HG03095 (cell line): ENCODE measurements around the gene IGFN1.

Experiments
- ATAC-seq: cut with Tn5 transposase; IDR thresholded peaks from one replicate; pipeline ENCODE4 v1.9.1; 2021; ENCODE audit warnings: moderate library complexity; ENCODE audit not compliant: unreplicated experiment

The IGFN1 gene

GRCh38 chr1:201190624-201191051, at the start of gene IGFN1:
TSS of gene IGFN1 (plus strand) at chr1:201190824. CDS start at chr1:201193294, 2,470 bp downstream.
- no peak for ATAC-seq

GRCh38 chr1:201140941-201141260, 49.7 kb upstream of the IGFN1 start:
- ATAC-seq = no peak

- ATAC-seq = no peak
These were observed 49.2 kb upstream of the IGFN1 start for GRCh38 chr1:201141418-201141817.

- no peak for ATAC-seq
These were observed 48.4 kb upstream of the IGFN1 start for GRCh38 chr1:201142011-201142848.

DNA sequence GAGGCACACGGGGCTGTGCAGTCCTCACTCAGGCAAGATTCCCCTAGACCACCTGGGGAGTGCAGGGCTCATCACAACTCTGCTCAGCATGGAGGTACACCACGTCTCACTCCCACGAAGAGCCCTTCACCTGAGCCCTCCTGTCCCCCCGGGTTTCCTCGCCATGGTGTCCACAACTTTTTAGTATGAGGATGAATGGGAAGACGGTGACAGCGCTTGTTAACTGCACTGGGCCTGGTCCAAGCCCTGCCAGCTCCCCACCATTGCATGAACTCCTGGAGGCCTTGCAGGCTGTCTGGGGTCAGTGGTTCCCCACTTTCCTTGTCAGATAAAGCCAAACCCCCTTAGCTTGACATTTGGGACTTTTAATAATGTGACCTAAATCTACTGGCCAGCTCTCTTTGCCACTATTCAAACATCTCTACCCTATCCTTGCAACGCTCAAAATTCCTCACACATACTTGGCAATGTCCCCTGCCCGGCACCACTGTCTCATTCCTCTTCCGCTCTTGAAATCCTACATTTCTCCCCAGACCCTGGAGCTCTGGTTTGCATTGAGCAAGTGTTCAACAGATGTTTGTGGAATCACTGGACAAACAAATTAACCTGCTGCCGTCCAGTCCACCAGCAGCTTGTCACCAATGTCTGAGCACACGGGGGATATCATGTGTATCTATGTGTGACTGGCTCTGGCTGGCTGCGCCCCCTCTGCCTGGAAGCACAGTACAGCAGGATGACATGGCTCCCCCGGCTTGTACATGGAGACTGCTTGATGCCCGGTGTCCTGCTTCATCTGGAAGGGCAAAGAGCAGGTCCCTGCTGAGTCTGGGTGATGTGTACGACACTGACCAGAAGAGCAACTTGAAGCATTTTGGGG, 47.5 kb upstream of the IGFN1 start:
- no peak for ATAC-seq

GRCh38 chr1:201143726-201144635, 46.6 kb upstream of the IGFN1 start:
- no peak for ATAC-seq

DNA sequence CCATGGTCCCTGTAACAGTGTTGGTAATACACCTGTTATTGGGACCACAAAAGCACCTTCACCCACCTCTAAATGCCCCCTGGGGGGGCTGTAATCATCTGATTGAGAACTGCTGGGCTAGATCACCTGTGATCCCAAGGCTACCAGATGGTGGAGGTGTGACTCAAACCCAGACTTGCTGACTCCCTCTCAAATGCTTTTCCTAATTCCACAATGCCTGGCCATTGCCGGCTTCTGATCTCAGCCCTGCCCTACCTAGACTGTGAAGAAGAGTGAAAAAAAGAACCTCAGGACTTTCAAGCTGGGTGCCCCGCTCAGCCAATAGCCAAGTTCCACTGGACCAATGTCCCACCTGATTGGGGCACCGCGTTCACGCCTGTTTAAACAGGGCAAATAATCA, 45.9 kb upstream of the IGFN1 start:
- no peak for ATAC-seq

- no peak for ATAC-seq
These were observed 45.5 kb upstream of the IGFN1 start for GRCh38 chr1:201145132-201145531.

DNA sequence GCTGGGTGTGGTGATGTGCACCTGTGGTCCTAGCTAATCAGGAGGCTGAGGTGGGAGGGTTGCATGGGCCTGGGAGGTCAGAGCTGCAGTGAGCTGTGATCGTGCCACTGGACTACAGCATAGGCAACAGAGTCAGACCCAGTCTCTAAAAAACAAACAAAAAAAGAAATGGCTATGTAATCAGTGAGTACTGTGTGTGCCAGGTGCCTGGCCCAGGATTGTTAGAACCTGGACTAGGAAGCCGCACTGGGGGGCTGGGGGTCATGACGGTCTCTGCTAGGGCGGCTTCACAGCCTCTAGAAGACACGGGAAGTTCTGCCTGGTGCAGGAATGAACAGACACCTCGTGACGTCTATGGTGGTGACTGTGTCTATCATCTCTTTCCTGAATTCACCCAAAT, 44.8 kb upstream of the IGFN1 start:
- ATAC-seq = no peak

GRCh38 chr1:201146626-201147390, 43.8 kb upstream of the IGFN1 start:
- no peak for ATAC-seq

DNA sequence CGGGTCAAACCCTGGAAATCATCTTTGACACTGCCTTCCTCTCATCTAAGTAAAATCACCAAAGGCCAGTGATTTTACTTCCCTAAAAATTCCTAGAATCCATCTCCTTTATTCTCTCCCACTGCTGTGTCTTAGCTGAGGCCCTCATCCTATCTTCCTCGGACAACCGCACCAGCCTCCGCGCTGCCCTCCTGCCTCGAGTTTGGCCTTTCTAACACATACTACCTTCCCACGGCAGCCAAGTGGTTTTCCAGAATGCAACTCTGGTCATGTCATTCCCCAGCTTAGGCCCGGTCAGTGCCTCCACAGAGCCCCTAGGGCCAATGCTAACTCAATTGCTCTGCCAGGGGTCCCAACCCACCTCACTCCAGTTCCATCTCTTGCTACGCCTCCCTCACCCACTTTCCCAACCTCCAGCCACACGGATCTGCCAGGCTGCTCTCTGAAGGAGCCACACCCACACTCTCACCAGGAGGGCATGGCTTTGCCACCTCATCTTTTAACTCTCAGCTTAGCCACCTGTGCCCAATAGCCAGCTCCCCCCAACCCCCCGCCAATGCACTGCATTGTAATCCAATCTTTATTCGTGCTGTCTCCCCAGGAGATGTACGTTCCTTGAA, 43.1 kb upstream of the IGFN1 start:
- ATAC-seq = no peak

DNA sequence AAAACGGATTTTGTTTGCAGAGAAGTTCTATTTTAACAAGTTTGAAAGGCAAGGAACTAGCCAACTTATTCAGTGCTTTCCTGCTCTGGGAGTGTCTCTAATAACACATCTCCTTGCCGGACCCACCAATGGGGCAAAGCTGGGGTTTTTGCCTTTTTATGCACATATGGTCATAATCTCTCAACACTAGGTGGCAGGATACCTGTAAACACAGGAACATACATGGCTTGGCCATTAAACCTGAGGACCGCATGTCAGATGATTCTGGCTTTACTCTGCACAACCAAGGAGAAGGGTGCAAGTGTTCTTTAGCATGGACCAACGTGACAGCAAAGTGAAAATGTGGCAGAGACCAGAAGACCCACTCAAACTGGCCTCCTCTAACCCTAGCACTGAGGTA, 41.2 kb upstream of the IGFN1 start:
- no peak for ATAC-seq

GRCh38 chr1:201153474-201154388, 36.9 kb upstream of the IGFN1 start:
- peak; percentile 58 for ATAC-seq

DNA sequence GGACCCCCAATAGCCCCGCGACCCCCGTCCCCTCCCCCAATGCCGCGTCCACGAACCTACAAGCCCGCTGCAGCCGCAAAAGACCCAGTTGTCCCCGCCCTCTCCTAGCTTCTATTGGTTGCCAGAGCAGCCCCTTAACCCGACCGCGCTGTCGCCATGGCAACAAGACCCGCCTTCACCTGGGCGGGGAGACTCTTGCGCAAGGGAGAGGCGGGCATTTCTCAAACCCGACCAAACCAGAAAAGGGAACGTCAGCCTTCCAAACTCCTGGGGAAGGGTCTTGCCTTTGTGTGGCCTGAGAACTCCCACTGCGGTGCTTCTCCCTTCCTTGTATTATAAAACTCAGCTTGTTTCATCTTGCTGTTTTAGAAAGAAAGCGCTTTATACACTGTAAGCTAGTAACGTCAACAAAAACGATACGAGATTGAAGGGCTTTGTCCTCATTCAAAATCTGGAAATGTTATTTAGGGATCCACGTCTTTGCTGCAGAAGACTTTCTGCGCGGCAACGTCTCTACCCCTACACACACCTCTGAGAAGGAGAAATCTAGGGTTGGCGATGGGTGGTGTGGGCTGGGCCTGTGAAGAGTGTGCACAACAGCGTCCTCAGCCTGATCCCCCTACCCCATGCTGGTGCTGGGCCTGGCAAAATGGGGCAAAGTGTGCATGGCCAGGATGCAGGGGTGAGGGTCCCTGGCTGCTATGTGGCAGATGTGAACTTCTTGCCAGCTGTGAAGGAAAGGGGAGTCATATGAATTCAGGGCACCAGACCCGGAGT, 36.0 kb upstream of the IGFN1 start, which contains the start of gene TMEM9:
TSS of gene TMEM9 (minus strand) at position 86 of the 777 bp plus-strand sequence. CDS start 551 bp downstream, outside the sequence.
- peak; percentile 96 for ATAC-seq

DNA sequence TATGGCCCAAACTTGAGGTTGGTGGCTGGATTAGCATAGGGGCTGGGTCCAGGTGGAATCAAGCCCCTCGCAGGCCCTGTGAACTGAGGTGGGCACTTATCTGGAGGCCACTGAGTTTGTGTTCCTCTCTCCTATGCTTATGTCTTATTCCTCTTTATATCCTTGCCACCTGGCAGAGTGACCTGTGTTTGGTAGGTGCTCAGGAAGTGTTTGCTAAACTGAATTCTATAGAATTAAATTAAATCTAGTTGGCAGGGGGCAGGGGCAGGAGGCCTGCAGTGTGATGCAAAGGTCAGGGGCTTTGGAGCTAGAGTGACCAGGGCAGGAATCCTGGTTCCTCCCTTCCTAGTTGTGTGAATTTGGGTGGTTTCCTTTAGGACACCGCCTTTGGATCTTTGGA, 35.3 kb upstream of the IGFN1 start:
- no peak for ATAC-seq

DNA sequence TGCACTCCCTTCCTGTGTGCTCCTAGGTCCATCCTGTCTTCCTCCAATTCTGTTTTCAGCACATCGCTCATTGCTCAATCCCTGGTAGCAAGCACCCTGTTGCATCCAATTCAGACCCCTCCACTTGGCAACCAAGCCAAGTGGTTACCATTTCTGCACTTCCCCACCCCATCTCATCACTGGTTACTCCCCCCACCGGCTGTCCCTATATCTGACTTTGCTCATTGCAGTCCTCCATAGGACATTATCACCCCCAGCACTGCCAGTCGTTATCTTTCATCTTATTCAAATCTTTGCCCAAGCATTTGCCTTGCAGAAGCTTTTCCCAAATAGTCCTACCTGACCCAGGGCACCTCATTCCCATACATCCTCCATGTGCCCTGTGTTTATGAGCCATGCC, 34.3 kb upstream of the IGFN1 start:
- no peak for ATAC-seq

GRCh38 chr1:201156819-201157218, 33.8 kb upstream of the IGFN1 start:
- no peak for ATAC-seq

DNA sequence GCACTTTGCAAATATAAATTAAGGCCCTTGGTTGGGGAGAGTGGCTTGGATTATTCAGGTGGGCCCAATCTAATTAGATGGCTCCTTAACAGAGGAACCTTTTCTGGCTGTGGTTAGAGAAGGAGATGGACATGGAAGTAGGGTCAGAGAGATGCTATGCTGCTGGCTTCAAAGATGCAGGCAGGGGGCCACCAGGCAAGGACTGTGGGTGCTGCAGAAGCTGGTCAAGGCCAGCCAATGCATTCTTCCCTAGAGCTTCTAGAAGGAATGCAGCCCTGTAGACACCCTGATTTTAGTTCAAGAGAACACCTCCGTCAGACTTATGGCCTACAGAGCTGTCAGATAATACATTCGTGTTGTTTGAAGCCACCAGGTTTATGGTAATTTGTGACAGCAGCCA, 32.7 kb upstream of the IGFN1 start:
- ATAC-seq = no peak
